GM23338 (cell line): Measurements from ENCODE around the gene GNLY. TPM values are rescaled to one million over a fixed set of nuclear protein-coding genes. Genes with fewer than 3 reads are reported as not detected.

Experiments
- ATAC-seq: fragments of 200-7000 bp; cut with Tn5 transposase; 3 replicates; pipeline ENCODE4 v1.9.1; 2020
- DNase-seq: peaks from one replicate; pipeline ENCODE4 v3.0.0-alpha.2; 2015; ENCODE audit warnings: low spot score
- H2AFZ ChIP-seq: fragments of 200-600 bp; sonication (generic); 2 replicates; pipeline ENCODE4 v1.8.0; 2016; ENCODE audit warnings: antibody characterized with exemption, mild to moderate bottlenecking, moderate library complexity
- H3F3A ChIP-seq: fragments of 200-600 bp; sonication (generic); replicated peaks from 2 replicates; pipeline ENCODE4 v1.8.0; 2017; ENCODE audit warnings: antibody characterized with exemption, mixed run types, low read depth
- H3K27ac ChIP-seq: fragments of 200-600 bp; sonication (generic); 2 replicates; pipeline ENCODE4 v1.6.1; 2016; ENCODE audit warnings: low read depth
- H3K27me3 ChIP-seq: fragments of 200-600 bp; sonication (generic); 2 replicates; pipeline ENCODE4 v1.8.0; 2016; ENCODE audit warnings: mild to moderate bottlenecking, mixed run types, moderate library complexity; ENCODE audit not compliant: insufficient read depth
- H3K36me3 ChIP-seq: fragments of 200-600 bp; sonication (generic); 2 replicates; pipeline ENCODE4 v1.8.0; 2016; ENCODE audit warnings: mild to moderate bottlenecking; ENCODE audit not compliant: insufficient read depth
- H3K4me1 ChIP-seq: fragments of 200-600 bp; sonication (generic); 2 replicates; pipeline ENCODE4 v1.8.0; 2016; ENCODE audit warnings: mild to moderate bottlenecking, moderate library complexity; ENCODE audit not compliant: insufficient read depth
- H3K4me2 ChIP-seq: fragments of 200-600 bp; sonication (generic); 2 replicates; pipeline ENCODE4 v1.7.1; 2017; ENCODE audit warnings: mixed run types
- H3K4me3 ChIP-seq: fragments of 200-600 bp; sonication (generic); 2 replicates; pipeline ENCODE4 v1.6.1; 2016; ENCODE audit warnings: mixed run types
- H3K79me2 ChIP-seq: fragments of 200-600 bp; sonication (generic); replicated peaks from 2 replicates; pipeline ENCODE4 v1.8.0; 2017; ENCODE audit warnings: mild to moderate bottlenecking; ENCODE audit not compliant: insufficient read depth
- H3K9me2 ChIP-seq: fragments of 200-600 bp; sonication (generic); 2 replicates; pipeline ENCODE4 v1.8.0; 2017; ENCODE audit not compliant: insufficient read depth
- H4K20me1 ChIP-seq: fragments of 200-600 bp; sonication (generic); replicated peaks from 2 replicates; pipeline ENCODE4 v1.8.0; 2017; ENCODE audit warnings: mild to moderate bottlenecking; ENCODE audit not compliant: insufficient read depth
- H3K27ac Mint-ChIP-seq: 2 replicates; pipeline ENCODE4 v1.8.0; 2020; ENCODE audit warnings: inconsistent platforms, mild to moderate bottlenecking, moderate library complexity, mixed read lengths
- H3K27me3 Mint-ChIP-seq: 3 replicates; pipeline ENCODE4 v1.8.0; 2022; ENCODE audit warnings: low read depth, mild to moderate bottlenecking, moderate library complexity, mixed read lengths, inconsistent platforms; ENCODE audit not compliant: insufficient read depth, poor library complexity
- H3K36me3 Mint-ChIP-seq: 3 replicates; pipeline ENCODE4 v1.8.0; 2021; ENCODE audit warnings: low read depth, mild to moderate bottlenecking, inconsistent platforms, moderate library complexity, mixed read lengths
- H3K4me1 Mint-ChIP-seq: 3 replicates; pipeline ENCODE4 v1.8.0; 2020; ENCODE audit warnings: mild to moderate bottlenecking, inconsistent platforms, mixed read lengths
- H3K4me3 Mint-ChIP-seq: 3 replicates; pipeline ENCODE4 v1.8.0; 2021; ENCODE audit warnings: moderate library complexity, mild to moderate bottlenecking, inconsistent platforms, mixed read lengths
- H3K9me3 Mint-ChIP-seq: 3 replicates; pipeline ENCODE4 v1.8.0; 2020; ENCODE audit warnings: moderate library complexity, mild to moderate bottlenecking, inconsistent platforms, mixed read lengths
- ETS1 ChIP-seq: IDR thresholded peaks from 2 replicates; pipeline ENCODE4 v1.6.1; 2016; ENCODE audit warnings: antibody characterized with exemption
- EZH2phosphoT487 ChIP-seq: fragments of 200-600 bp; sonication (generic); IDR thresholded peaks from one replicate; pipeline ENCODE4 v1.8.1; 2018; ENCODE audit warnings: antibody characterized with exemption; ENCODE audit not compliant: unreplicated experiment
- NANOG ChIP-seq: IDR thresholded peaks from 2 replicates; pipeline ENCODE4 v1.6.1; 2016; ENCODE audit warnings: antibody characterized with exemption, borderline replicate concordance
- POLR2AphosphoS5 ChIP-seq: IDR thresholded peaks from 2 replicates; pipeline ENCODE4 v1.6.1; 2016; ENCODE audit warnings: antibody characterized with exemption, low read depth
- REST ChIP-seq: IDR thresholded peaks from one replicate; pipeline ENCODE4 v1.6.1; 2018; ENCODE audit warnings: antibody characterized with exemption; ENCODE audit not compliant: unreplicated experiment
- ZNF114 ChIP-seq: fragments of 250-450 bp; sonication (Bioruptor Pico); IDR thresholded peaks from 2 replicates; pipeline ENCODE4 v1.5.0; 2020; ENCODE audit warnings: mild to moderate bottlenecking, moderate library complexity
- ZNF331 ChIP-seq: fragments of 250-450 bp; sonication (Bioruptor Pico); IDR thresholded peaks from 2 replicates; pipeline ENCODE4 v1.5.0; 2020; ENCODE audit warnings: low read depth, mild to moderate bottlenecking, moderate library complexity
- ZNF462 ChIP-seq: fragments of 250-450 bp; sonication (Bioruptor Pico); IDR thresholded peaks from 2 replicates; pipeline ENCODE4 v1.5.0; 2020; ENCODE audit warnings: mild to moderate bottlenecking, moderate library complexity
- polyA plus RNA-seq: library from polyadenylated mRNA; unstranded; fragments of >200 nt; fragmentation: Nextera tagmentation; extraction: Ambion mirVana; gene quantifications from 2 replicates; pipeline ENCODE4 v1.2.1, GENCODE V29; 2016
- total RNA-seq: library from RNA; depleted of rRNA; stranded (reverse); fragments of >200 nt; shearing (Covaris generic); gene quantifications from 2 replicates; pipeline ENCODE4 v1.2.3, GENCODE V29; 2014

Gene GNLY
- total and polyA plus RNA-seq, 2 experiments from 2014 or later: not detected

GRCh38 chr2:85673716-85674375 lies 20.3 kb upstream of the GNLY start:
- H3K4me3 ChIP-seq: no peak overlapping the region
- Mint-ChIP-seq H3K4me1 (peaks cover 21% of the 10 kb centered on the region), H3K27ac (no peak overlapping the region), H3K36me3 (no peaks in the 10 kb centered on the region), H3K27me3 (peaks cover 6% of the 10 kb centered on the region), H3K4me3 (no peak overlapping the region), H3K9me3 (no peaks in the 10 kb centered on the region)
- H3K9me2 ChIP-seq: no peaks in the 10 kb centered on the region
- ATAC-seq (no peak), DNase-seq (no peak)
- peaks cover 6% of the 10 kb centered on the region for H3K4me1 ChIP-seq
- H3F3A ChIP-seq: no peaks in the 10 kb centered on the region
- no peak overlapping the region for H2AFZ ChIP-seq
- no peaks in the 10 kb centered on the region for H3K79me2 ChIP-seq
- H3K4me2 ChIP-seq: no peak overlapping the region
- H3K27ac ChIP-seq: no peak overlapping the region
- no peaks in the 10 kb centered on the region for H3K27me3 ChIP-seq
- TF ChIP-seq EZH2phosphoT487: no peak
- TF ChIP-seq POLR2AphosphoS5: no peak
- TF ChIP-seq ETS1: no peak
- no peak for TF ChIP-seq ZNF462 (CRISPR knock-in tag)
- TF ChIP-seq REST: no peak
- no peak for TF ChIP-seq NANOG
- no peak for TF ChIP-seq ZNF114 (CRISPR knock-in tag)
- TF ChIP-seq ZNF331 (CRISPR knock-in tag): no peak
- H3K36me3 ChIP-seq: no peaks in the 10 kb centered on the region
- H4K20me1 ChIP-seq: no peaks in the 10 kb centered on the region
